SK-N-SH (cell line): ENCODE results near the gene SULT1A1. TPM values are rescaled to one million over a fixed set of nuclear protein-coding genes. Genes with fewer than 3 reads are reported as not detected.
"Not testable (repeated sequence)": the region's sequence is repeated elsewhere in the genome, so short reads cannot be mapped to it uniquely, and the experiment has no call there.

Experiments used
- CTCF ChIA-PET: fragments of 300-600, 350-600 bp; formaldehyde crosslinking; extraction: SDS; loops from one replicate; lab custom pipeline; 2021; lab: Yijun Ruan, JAX
- POLR2A ChIA-PET: fragments of 350-600 bp; sonication (Branson Sonifier 250); formaldehyde crosslinking; extraction: SDS; loops from one replicate; lab custom pipeline; 2020; ENCODE audit warnings: antibody characterized with exemption, inconsistent platforms; lab: Yijun Ruan, JAX
- DNase-seq: peaks from one replicate; pipeline ENCODE4 v3.0.0; 2012
- H2AFZ ChIP-seq: fragments of 200-600 bp; sonication (generic); 2 replicates; pipeline ENCODE4 v1.8.1; 2016; ENCODE audit warnings: antibody characterized with exemption, mild to moderate bottlenecking, low read depth
- H3F3A ChIP-seq: fragments of 200-600 bp; sonication (generic); replicated peaks from 2 replicates; pipeline ENCODE3; 2016; ENCODE audit warnings: antibody characterized with exemption, mild to moderate bottlenecking; ENCODE audit not compliant: insufficient read depth
- H3K27ac ChIP-seq, 2 experiments: fragments of 200-500 bp in 1 of 2; fragments of 200-600 bp in 1 of 2; sonication (Bioruptor generic) in 1 of 2; sonication (generic), shearing (Covaris generic) in 1 of 2; 2 replicates each; pipeline versions ENCODE4 v1.5.1 to v1.6.1; 2014 to 2016; ENCODE audit warnings: low read depth in 2 of 2, inconsistent platforms in 1 of 2, low read length in 1 of 2, mild to moderate bottlenecking in 1 of 2, mixed read lengths in 1 of 2
- H3K27me3 ChIP-seq: fragments of 200-600 bp; sonication (generic), shearing (Covaris generic); 2 replicates; pipeline ENCODE4 v1.6.1; 2016; ENCODE audit warnings: mixed run types; ENCODE audit not compliant: insufficient read depth
- H3K36me3 ChIP-seq, 2 experiments: fragments of 200-500 bp in 1 of 2; fragments of 200-600 bp in 1 of 2; sonication (Bioruptor generic) in 1 of 2; sonication (generic) in 1 of 2; replicated peaks in 1 of 2; 2 replicates each; pipeline versions ENCODE3 to v1.5.1; 2014 to 2016; ENCODE audit warnings: low read length in 1 of 2, mild to moderate bottlenecking in 1 of 2; ENCODE audit not compliant: insufficient read depth in 2 of 2, control insufficient read depth in 1 of 2
- H3K4me1 ChIP-seq, 2 experiments: fragments of 200-500 bp in 1 of 2; fragments of 200-600 bp in 1 of 2; sonication (Bioruptor generic) in 1 of 2; sonication (generic), shearing (Covaris generic) in 1 of 2; 2 replicates each; pipeline versions ENCODE4 v1.5.1 to v1.6.1; 2014 to 2016; ENCODE audit warnings: low read depth in 1 of 2, low read length in 1 of 2, mixed run types in 1 of 2; ENCODE audit not compliant: insufficient read depth in 2 of 2, control insufficient read depth in 1 of 2
- H3K4me2 ChIP-seq: fragments of 200-600 bp; sonication (generic), shearing (Covaris generic); 2 replicates; pipeline ENCODE4 v1.6.1; 2017; ENCODE audit warnings: mixed run types
- H3K4me3 ChIP-seq, 2 experiments: fragments of 200-500 bp in 1 of 2; fragments of 200-600 bp in 1 of 2; sonication (Bioruptor generic) in 1 of 2; sonication (generic), shearing (Covaris generic) in 1 of 2; 2 replicates each; pipeline versions ENCODE4 v1.5.1 to v1.8.1; 2014 to 2016; ENCODE audit warnings: low read depth in 2 of 2, inconsistent platforms in 1 of 2, low read length in 1 of 2, mild to moderate bottlenecking in 1 of 2, mixed read lengths in 1 of 2, moderate library complexity in 1 of 2
- H3K79me2 ChIP-seq: fragments of 200-600 bp; sonication (generic); 2 replicates; pipeline ENCODE4 v1.8.1; 2017; ENCODE audit warnings: mild to moderate bottlenecking; ENCODE audit not compliant: insufficient read depth
- H3K9ac ChIP-seq: fragments of 200-600 bp; sonication (generic); 2 replicates; pipeline ENCODE4 v1.6.1; 2017; ENCODE audit warnings: mixed run types
- H3K9me2 ChIP-seq: fragments of 200-600 bp; sonication (generic); 2 replicates; pipeline ENCODE4 v1.6.1; 2017; ENCODE audit warnings: mixed run types
- H3K9me3 ChIP-seq: fragments of 200-600 bp; sonication (generic); 2 replicates; pipeline ENCODE4 v1.6.1; 2017; ENCODE audit warnings: mixed run types, mild to moderate bottlenecking, moderate library complexity
- H4K20me1 ChIP-seq: fragments of 200-600 bp; sonication (generic); 2 replicates; pipeline ENCODE4 v1.6.1; 2017; ENCODE audit warnings: mild to moderate bottlenecking, mixed run types; ENCODE audit not compliant: insufficient read depth
- CTCF ChIP-seq: fragments of 200-600 bp; sonication (generic); IDR thresholded peaks from 2 replicates; pipeline ENCODE4 v1.6.1; 2017; ENCODE audit warnings: antibody characterized with exemption, mild to moderate bottlenecking, moderate library complexity
- FOSL2 ChIP-seq: IDR thresholded peaks from 2 replicates; pipeline ENCODE4 v1.4.0; 2012; ENCODE audit warnings: low read depth, mild to moderate bottlenecking, moderate library complexity, borderline replicate concordance
- RAD21 ChIP-seq: IDR thresholded peaks from 2 replicates; pipeline ENCODE4 v1.6.1; 2012; ENCODE audit warnings: mild to moderate bottlenecking, low read length
- SMC3 ChIP-seq: IDR thresholded peaks from 2 replicates; pipeline ENCODE4 v1.6.1; 2012; ENCODE audit warnings: low read depth, low read length, improper control_type of control experiment
- TAF1 ChIP-seq: IDR thresholded peaks from 2 replicates; pipeline ENCODE4 v1.6.1; 2012; ENCODE audit warnings: low read depth, mild to moderate bottlenecking, low read length, moderate library complexity, borderline replicate concordance
- TEAD4 ChIP-seq: IDR thresholded peaks from 2 replicates; pipeline ENCODE4 v1.4.0; 2012; ENCODE audit warnings: mild to moderate bottlenecking, borderline replicate concordance; ENCODE audit not compliant: insufficient read depth
- WGBS: methylation state at CpG from one replicate; pipeline ENCODE4 v1.1.6; 2017; ENCODE audit warnings: low lambda C conversion rate; 5-methylcytosine and 5-hydroxymethylcytosine counted together
- polyA plus RNA-seq, 3 experiments: library from polyadenylated mRNA; depleted of rRNA; stranded (reverse); fragments of >200 nt; gene quantifications; 2 replicates each; pipeline ENCODE4 v1.2.3, GENCODE V29; 2012

SULT1A1 gene
- polyA plus RNA-seq, 1 of the 3 experiments (the other 2 are of a cell fraction) = 0.13 TPM

GRCh38 chr16:28616636-28617035 is 6.8 kb upstream of the SULT1A1 start (continued):
- TF ChIP-seq TAF1 (no peak), TEAD4 (no peak), FOSL2 (no peak)
- TF ChIP-seq, all 33 proteins: peak for 0

GRCh38 chr16:28616224-28616577 is 6.4 kb upstream of the SULT1A1 start:
- H3K9me3 ChIP-seq, H3K4me2 ChIP-seq, H3F3A ChIP-seq, H3K79me2 ChIP-seq, H3K27me3 ChIP-seq, H3K4me3 ChIP-seq, H3K36me3 ChIP-seq, H3K27ac ChIP-seq, H4K20me1 ChIP-seq, H3K9me2 ChIP-seq, DNase-seq, H3K4me1 ChIP-seq, H3K9ac ChIP-seq, H2AFZ ChIP-seq: not testable (repeated sequence)
- POLR2A ChIA-PET = interaction anchor here (0.6 kb wide), 1 partner anchor 124 kb away, joined by 5 read pairs; the partner anchor contains the start of gene CLN3
- WGBS = 70% methylated on average over 7 of the region's 7 CpGs
- CTCF ChIA-PET = interaction anchor here (1.0 to 1.5 kb wide), 4 partner anchors 35 to 343 kb away, joined by 3 to 5 read pairs (median 5); no protein-coding TSS in a partner anchor

GRCh38 chr16:28615486-28616223 is 5.8 kb upstream of the SULT1A1 start:
- POLR2A ChIA-PET = interaction anchor here (0.6 kb wide), 1 partner anchor 124 kb away, joined by 5 read pairs; the partner anchor contains the start of gene CLN3
- H4K20me1 ChIP-seq, H3K79me2 ChIP-seq, H3K9ac ChIP-seq, H3F3A ChIP-seq, H3K4me1 ChIP-seq, DNase-seq, H3K27ac ChIP-seq, H3K9me3 ChIP-seq, H2AFZ ChIP-seq, H3K27me3 ChIP-seq, H3K9me2 ChIP-seq, H3K36me3 ChIP-seq, H3K4me2 ChIP-seq, H3K4me3 ChIP-seq: not testable (repeated sequence)
- 42% methylated on average over 17 of the region's 24 CpGs for WGBS
- CTCF ChIA-PET = interaction anchor here (1.0 to 1.5 kb wide), 4 partner anchors 35 to 342 kb away, joined by 3 to 5 read pairs (median 5); no protein-coding TSS in a partner anchor
- TF ChIP-seq CTCF (peak; percentile 67), SMC3 (peak; percentile 57), RAD21 (peak; percentile 70)

- H4K20me1 ChIP-seq, H3K36me3 ChIP-seq, H3K9me2 ChIP-seq, POLR2A ChIA-PET, CTCF ChIA-PET, H3F3A ChIP-seq, H3K4me3 ChIP-seq, H3K9ac ChIP-seq, DNase-seq, H3K4me2 ChIP-seq, H2AFZ ChIP-seq, H3K9me3 ChIP-seq, H3K79me2 ChIP-seq, H3K27me3 ChIP-seq, H3K27ac ChIP-seq, H3K4me1 ChIP-seq: not testable (repeated sequence)
- WGBS = no CpG with 5 or more reads among the region's 16 CpGs
Observed at GRCh38 chr16:28614561-28614960, 4.7 kb upstream of the SULT1A1 start.

- POLR2A ChIA-PET, DNase-seq: not testable (repeated sequence)
Observed at GRCh38 chr16:28613912-28614311, 4.1 kb upstream of the SULT1A1 start.

More at GRCh38 chr16:28613912-28614311, 4.1 kb upstream of the SULT1A1 start:
- H3K27ac ChIP-seq, H3K4me1 ChIP-seq, H3K9ac ChIP-seq, H4K20me1 ChIP-seq, H3K36me3 ChIP-seq, H3K79me2 ChIP-seq, H3F3A ChIP-seq, H3K9me2 ChIP-seq, H3K9me3 ChIP-seq, H2AFZ ChIP-seq, H3K27me3 ChIP-seq, CTCF ChIA-PET, H3K4me2 ChIP-seq, H3K4me3 ChIP-seq: not testable (repeated sequence)
- WGBS = no CpG with 5 or more reads among the region's 26 CpGs
